Testis (tissue), 3 donors: ENCODE measurements around the gene PLA2G5. TPM values are rescaled to one million over a fixed set of nuclear protein-coding genes. Genes with fewer than 3 reads are reported as not detected.

Source experiments
- DNase-seq: peaks from one replicate; pipeline ENCODE4 v3.0.0-alpha.2; 2019
- H3K27ac ChIP-seq, 2 donors: fragments of 200-600 bp; sonication (generic); one replicate each; pipeline ENCODE4 v1.5.1; 2019
- H3K27me3 ChIP-seq: fragments of 200-600 bp; sonication (generic); one replicate; pipeline ENCODE4 v1.5.1; 2019
- H3K36me3 ChIP-seq: fragments of 200-600 bp; sonication (generic); one replicate; pipeline ENCODE4 v1.5.1; 2017; ENCODE audit warnings: low read depth; ENCODE audit errors: missing control alignments
- H3K4me1 ChIP-seq: fragments of 200-600 bp; sonication (generic); one replicate; pipeline ENCODE4 v1.5.1; 2019
- H3K4me3 ChIP-seq, 2 donors: fragments of 200-600 bp; sonication (generic); one replicate each; pipeline ENCODE4 v1.5.1; 2017 to 2019
- H3K9me3 ChIP-seq: fragments of 200-600 bp; sonication (generic); one replicate; pipeline ENCODE4 v1.5.1; 2017
- CTCF ChIP-seq, 3 experiments: fragments of 450-650 bp in 2 of 3; fragments of 200-600 bp in 1 of 3; sonication (generic) in 1 of 3; IDR thresholded peaks; one replicate each; pipeline ENCODE4 v1.5.1; 2016 to 2019; ENCODE audit warnings: antibody characterized with exemption in 3 of 3, mild to moderate bottlenecking in 2 of 3, moderate library complexity in 1 of 3
- POLR2A ChIP-seq: fragments of 450-650 bp; IDR thresholded peaks from one replicate; pipeline ENCODE4 v1.6.1; 2017; ENCODE audit warnings: antibody characterized with exemption, mild to moderate bottlenecking, moderate library complexity
- WGBS, 2 donors: methylation state at CpG; one replicate each; pipeline ENCODE4 v1.1.5; 2018; 5-methylcytosine and 5-hydroxymethylcytosine counted together
- intact Hi-C: fragments of 100-400 bp; cut with DNase I; formaldehyde crosslinking; loops from one replicate; pipeline ENCODE4 v1.15.1; 2023; ENCODE audit warnings: low total_unique reads
- polyA plus RNA-seq: library from polyadenylated mRNA; stranded (reverse); fragments of 350-450 nt; fragmentation: Illumina TruSeq; extraction: RNeasy Lipid Tissue Mini Kit (QIAGEN cat#74804); gene quantifications from one replicate; pipeline ENCODE4 v1.2.3, GENCODE V29; 2014; ENCODE audit warnings: low read depth, low replicate concordance; ENCODE audit not compliant: insufficient read depth
- total RNA-seq, 2 donors: library from RNA; depleted of rRNA; stranded (reverse); fragments of >200 nt; gene quantifications; one replicate each; pipeline ENCODE4 v1.2.3, GENCODE V29; 2016

The PLA2G5 gene
- total and polyA plus RNA-seq, 3 donors from 2014 or later = 17.6 to 21.2 (median 19.8) TPM

GRCh38 chr1:20137055-20137454, 67.1 kb downstream of the PLA2G5 start:
- no peaks in the 10 kb centered on the region for H3K36me3 ChIP-seq
- no peaks in the 10 kb centered on the region for H3K9me3 ChIP-seq
- no peaks in the 10 kb centered on the region for H3K4me1 ChIP-seq
- 84 to 92% methylated on average over 4 of the region's 4 CpGs for WGBS, 2 donors
- no peaks in the 10 kb centered on the region for H3K27me3 ChIP-seq
- intact Hi-C loops = no loop called here
- no peak overlapping the region for H3K27ac ChIP-seq
- H3K4me3 ChIP-seq = no peak overlapping the region
- no peak for DNase-seq
- TF ChIP-seq CTCF (IDR thresholded peaks at IDR 0.05) (no peak), POLR2A (no peak)

- no peaks in the 10 kb centered on the region for H3K27me3 ChIP-seq
- WGBS, 2 donors = 94 to 100% methylated on average over 1 of the region's 1 CpG
These were observed 67.6 kb downstream of the PLA2G5 start for GRCh38 chr1:20137604-20138003.

GRCh38 chr1:20138346-20138745, 68.4 kb downstream of the PLA2G5 start:
- no peak for DNase-seq
- TF ChIP-seq CTCF (IDR thresholded peaks at IDR 0.05) (no peak), POLR2A (no peak)

More at GRCh38 chr1:20137604-20138003, 67.6 kb downstream of the PLA2G5 start:
- no peak for DNase-seq
- H3K4me1 ChIP-seq = no peaks in the 10 kb centered on the region
- TF ChIP-seq POLR2A (no peak), CTCF (IDR thresholded peaks at IDR 0.05) (no peak)
- no peak overlapping the region for H3K27ac ChIP-seq
- H3K4me3 ChIP-seq = no peak overlapping the region
- H3K36me3 ChIP-seq = no peaks in the 10 kb centered on the region
- H3K9me3 ChIP-seq = no peaks in the 10 kb centered on the region
- intact Hi-C loops = no loop called here

GRCh38 chr1:20138961-20139550, 69.1 kb downstream of the PLA2G5 start, which contains the start of gene PLA2G2F:
PLA2G2F (plus strand) TSS chr1:20139323; CDS start chr1:20139428, 105 bp downstream.
- no peaks in the 10 kb centered on the region for H3K9me3 ChIP-seq
- no peak for DNase-seq
- TF ChIP-seq CTCF (IDR thresholded peaks at IDR 0.05) = no peak
- no peak for TF ChIP-seq POLR2A
- H3K36me3 ChIP-seq = no peaks in the 10 kb centered on the region
- 94 to 98% methylated on average over 5 to 9 of the region's 9 CpGs for WGBS, 2 donors
- no peaks in the 10 kb centered on the region for H3K27me3 ChIP-seq
- H3K4me3 ChIP-seq = no peak within 1 kb of the TSS
- intact Hi-C loops = no loop called here
- H3K27ac ChIP-seq = no peak within 1 kb of the TSS
- H3K4me1 ChIP-seq = peaks cover 5% of the 10 kb centered on the region

More at GRCh38 chr1:20138346-20138745, 68.4 kb downstream of the PLA2G5 start:
- Histone ChIP-seq H3K36me3 (no peaks in the 10 kb centered on the region), H3K27me3 (no peaks in the 10 kb centered on the region), H3K9me3 (no peaks in the 10 kb centered on the region), H3K4me3 (no peak overlapping the region), H3K27ac (no peak overlapping the region), H3K4me1 (no peaks in the 10 kb centered on the region)
- intact Hi-C loops = no loop called here
- WGBS, 2 donors = 96 to 98% methylated on average over 6 of the region's 6 CpGs
